Glutamatergic neuron (in vitro differentiated cells): Measurements from ENCODE around the gene S100A6. TPM values are rescaled to one million over a fixed set of nuclear protein-coding genes. Genes with fewer than 3 reads are reported as not detected.

Experiments used
- DNase-seq: peaks from one replicate; pipeline ENCODE4 v3.0.0; 2022
- H3K27ac Mint-ChIP-seq: one replicate; pipeline ENCODE4 v1.8.0; 2020; ENCODE audit warnings: mild to moderate bottlenecking, mixed read lengths, inconsistent platforms; ENCODE audit not compliant: unreplicated experiment
- H3K27me3 Mint-ChIP-seq: one replicate; pipeline ENCODE4 v1.8.0; 2020; ENCODE audit warnings: mild to moderate bottlenecking, moderate library complexity, mixed read lengths, inconsistent platforms; ENCODE audit not compliant: unreplicated experiment
- H3K36me3 Mint-ChIP-seq: one replicate; pipeline ENCODE4 v1.8.0; 2020; ENCODE audit warnings: mild to moderate bottlenecking, mixed read lengths, inconsistent platforms; ENCODE audit not compliant: unreplicated experiment
- H3K4me1 Mint-ChIP-seq: one replicate; pipeline ENCODE4 v1.8.0; 2020; ENCODE audit warnings: mild to moderate bottlenecking, low read depth, mixed read lengths, inconsistent platforms; ENCODE audit not compliant: unreplicated experiment
- H3K4me3 Mint-ChIP-seq: one replicate; pipeline ENCODE4 v1.8.0; 2020; ENCODE audit warnings: mild to moderate bottlenecking, mixed read lengths, inconsistent platforms; ENCODE audit not compliant: unreplicated experiment
- H3K9me3 Mint-ChIP-seq: one replicate; pipeline ENCODE4 v1.8.0; 2020; ENCODE audit warnings: mild to moderate bottlenecking, moderate library complexity, mixed read lengths, inconsistent platforms; ENCODE audit not compliant: unreplicated experiment
- total RNA-seq: library from RNA; stranded (reverse); fragmentation: NEBNext Ultra II Directional; extraction: Animal tissue kit (Norgen Biotek cat#: 25700); gene quantifications from one replicate; pipeline ENCODE4 v1.2.1, GENCODE V29; 2021; ENCODE audit not compliant: unreplicated experiment
- TF ChIP-seq, protein P1 (sequence below): fragments of 200-600 bp; sonication (generic); IDR thresholded peaks from one replicate; pipeline ENCODE4 v1.5.0; 2021; ENCODE audit not compliant: partially characterized antibody, unreplicated experiment

The S100A6 gene
- total RNA-seq, 1 donor from 2014 or later: 41.9 TPM

DNA sequence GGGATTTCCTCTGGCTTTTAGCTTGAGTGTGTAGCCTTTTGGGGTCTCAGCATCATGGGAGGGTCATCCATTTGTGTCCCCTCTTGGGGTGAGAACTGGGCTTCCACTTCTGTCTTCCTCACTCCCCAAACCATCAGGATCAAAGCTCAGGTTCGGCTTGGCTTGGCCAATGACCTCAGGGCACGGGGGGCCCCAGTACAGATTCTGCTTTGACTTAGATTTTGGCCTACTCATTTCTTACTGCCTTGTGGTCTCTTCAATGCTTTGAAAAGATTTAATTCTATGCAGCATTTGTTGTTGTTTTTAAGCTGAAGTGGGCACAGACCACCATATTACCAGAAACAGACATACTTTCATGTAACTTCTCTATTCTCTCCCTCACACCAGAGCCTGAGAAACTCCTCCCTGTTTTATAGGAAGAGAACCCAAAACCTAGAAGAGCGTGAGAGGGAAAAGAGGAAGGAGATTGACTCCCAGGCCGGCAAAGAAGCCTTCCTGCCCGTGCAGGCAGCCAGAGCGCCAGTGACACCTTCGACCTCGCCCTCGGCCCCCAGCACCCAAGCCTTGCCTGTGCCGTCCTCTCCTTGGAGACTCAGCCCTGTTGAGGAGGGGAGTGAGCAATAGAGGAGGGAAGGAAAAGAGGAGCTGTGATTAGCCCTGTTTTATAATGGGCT lies 15.2 kb upstream of the S100A6 start:
- no peak for DNase-seq
- H3K27ac Mint-ChIP-seq: no peak overlapping the region
- H3K36me3 Mint-ChIP-seq: no peaks in the 10 kb centered on the region
- H3K27me3 Mint-ChIP-seq: peaks cover 7% of the 10 kb centered on the region
- H3K9me3 Mint-ChIP-seq: peaks cover 6% of the 10 kb centered on the region
- no peak overlapping the region for H3K4me3 Mint-ChIP-seq
- peaks cover 9% of the 10 kb centered on the region for H3K4me1 Mint-ChIP-seq
- TF ChIP-seq, protein P1, sequence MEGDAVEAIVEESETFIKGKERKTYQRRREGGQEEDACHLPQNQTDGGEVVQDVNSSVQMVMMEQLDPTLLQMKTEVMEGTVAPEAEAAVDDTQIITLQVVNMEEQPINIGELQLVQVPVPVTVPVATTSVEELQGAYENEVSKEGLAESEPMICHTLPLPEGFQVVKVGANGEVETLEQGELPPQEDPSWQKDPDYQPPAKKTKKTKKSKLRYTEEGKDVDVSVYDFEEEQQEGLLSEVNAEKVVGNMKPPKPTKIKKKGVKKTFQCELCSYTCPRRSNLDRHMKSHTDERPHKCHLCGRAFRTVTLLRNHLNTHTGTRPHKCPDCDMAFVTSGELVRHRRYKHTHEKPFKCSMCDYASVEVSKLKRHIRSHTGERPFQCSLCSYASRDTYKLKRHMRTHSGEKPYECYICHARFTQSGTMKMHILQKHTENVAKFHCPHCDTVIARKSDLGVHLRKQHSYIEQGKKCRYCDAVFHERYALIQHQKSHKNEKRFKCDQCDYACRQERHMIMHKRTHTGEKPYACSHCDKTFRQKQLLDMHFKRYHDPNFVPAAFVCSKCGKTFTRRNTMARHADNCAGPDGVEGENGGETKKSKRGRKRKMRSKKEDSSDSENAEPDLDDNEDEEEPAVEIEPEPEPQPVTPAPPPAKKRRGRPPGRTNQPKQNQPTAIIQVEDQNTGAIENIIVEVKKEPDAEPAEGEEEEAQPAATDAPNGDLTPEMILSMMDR: no peak

DNA sequence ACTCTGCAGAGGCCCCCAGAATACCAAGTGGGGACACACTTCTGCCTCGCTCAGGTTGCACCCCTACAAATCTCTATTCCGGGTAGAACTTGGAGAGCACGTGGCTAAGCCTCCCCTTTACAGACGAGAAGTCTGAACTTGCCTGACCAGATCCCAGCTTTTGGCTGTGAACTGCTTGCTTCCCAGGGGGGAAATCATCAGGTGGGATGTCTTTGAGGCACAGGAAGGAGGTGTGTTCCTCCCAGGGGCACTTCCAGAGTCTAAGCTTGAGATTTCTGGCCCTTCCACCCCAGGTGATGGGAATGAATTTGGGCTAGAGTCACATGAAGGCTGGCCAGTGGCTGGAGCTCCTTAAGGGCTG lies 14.6 kb upstream of the S100A6 start:
- TF ChIP-seq, protein P1: no peak
- Mint-ChIP-seq H3K9me3 (peaks cover 6% of the 10 kb centered on the region), H3K27me3 (peaks cover 9% of the 10 kb centered on the region), H3K4me3 (no peak overlapping the region), H3K27ac (no peak overlapping the region), H3K4me1 (peaks cover 11% of the 10 kb centered on the region), H3K36me3 (no peaks in the 10 kb centered on the region)
- no peak for DNase-seq

DNA sequence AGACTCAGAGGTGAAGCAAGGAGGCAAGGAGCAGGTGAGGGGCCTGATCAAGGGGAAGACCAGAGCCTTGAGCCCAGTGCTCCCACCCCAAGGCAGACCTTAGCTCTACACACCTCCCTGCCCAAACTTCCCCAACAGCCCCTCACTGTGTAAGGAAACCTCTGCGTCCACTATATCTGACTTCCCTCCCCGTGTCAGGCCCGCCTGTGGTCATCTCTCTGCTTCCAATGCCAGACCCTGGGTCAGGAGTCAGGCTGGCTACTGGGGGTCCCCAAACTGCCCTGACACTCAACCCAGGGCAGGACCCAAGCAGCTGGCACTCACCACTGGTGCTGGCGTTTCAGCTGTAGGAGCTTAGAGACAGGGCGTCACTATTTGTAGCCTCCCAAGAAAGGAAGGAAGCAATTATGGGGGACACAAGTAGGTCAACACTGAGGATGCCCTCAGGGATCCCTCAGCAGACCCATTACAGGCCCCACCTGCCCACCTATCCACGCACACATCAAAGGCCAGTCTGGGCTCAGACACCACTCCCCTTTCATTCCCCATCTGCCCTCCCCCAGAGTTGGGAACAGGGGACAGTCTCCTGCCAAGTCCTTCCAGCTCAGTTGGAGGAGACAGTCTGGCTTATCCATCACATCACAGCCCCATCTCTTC lies 14.1 kb upstream of the S100A6 start:
- H3K27me3 Mint-ChIP-seq: peaks cover 10% of the 10 kb centered on the region
- DNase-seq: no peak
- H3K4me3 Mint-ChIP-seq: no peak overlapping the region
- TF ChIP-seq, protein P1: no peak
- peaks cover 16% of the 10 kb centered on the region for H3K4me1 Mint-ChIP-seq
- H3K9me3 Mint-ChIP-seq: peaks cover 6% of the 10 kb centered on the region
- H3K27ac Mint-ChIP-seq: no peak overlapping the region
- no peaks in the 10 kb centered on the region for H3K36me3 Mint-ChIP-seq

DNA sequence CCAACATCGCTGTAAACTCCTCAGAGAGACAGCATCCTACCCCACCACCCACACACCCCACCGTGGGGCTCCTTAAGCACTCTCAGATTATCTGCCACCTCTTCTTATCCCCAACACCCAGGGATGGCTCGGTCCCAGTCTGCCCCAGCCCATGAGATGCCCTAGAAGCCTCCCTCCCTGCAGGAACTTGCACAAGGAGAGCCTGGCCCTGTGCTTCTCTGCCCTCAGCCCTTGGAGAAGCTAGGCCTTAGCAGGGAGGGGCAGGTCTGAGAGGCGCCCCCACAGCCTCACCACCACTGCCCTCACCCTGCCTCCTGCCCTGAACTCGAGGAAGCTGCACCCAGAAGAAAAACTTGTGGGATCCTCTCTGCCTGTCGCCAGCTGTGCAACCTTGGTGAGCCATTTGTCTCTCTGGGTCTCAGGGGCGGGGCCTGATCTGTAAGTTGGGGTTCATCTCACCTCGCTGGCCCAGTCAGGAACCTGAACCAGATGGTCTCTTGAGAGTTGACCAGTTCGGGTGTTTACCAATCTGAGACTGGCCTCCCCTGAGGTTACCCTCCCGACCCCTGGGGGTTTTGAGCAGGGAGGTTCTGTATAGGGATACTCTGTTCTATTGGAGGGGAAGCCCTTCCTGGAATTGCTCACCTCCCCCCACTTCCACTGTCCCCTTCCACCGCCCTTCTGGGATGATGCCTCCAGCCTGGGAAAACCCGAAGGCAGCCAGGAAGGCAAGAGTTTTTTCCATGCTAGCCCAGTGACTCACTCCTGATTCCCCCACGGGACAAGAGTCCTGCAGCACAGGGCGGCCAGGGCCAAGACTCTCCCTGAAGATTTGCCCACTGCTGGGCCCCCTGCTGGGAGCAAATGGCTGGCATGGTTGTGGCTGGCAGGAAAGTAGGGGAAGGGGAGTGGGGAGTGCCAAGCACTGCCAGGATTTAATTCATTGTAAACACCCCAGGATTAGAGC lies 13.2 kb upstream of the S100A6 start, which contains the start of gene S100A3:
TSS of gene S100A3 (minus strand) at position 537 of the 967 bp plus-strand sequence. CDS start 773 bp downstream, outside the sequence.
- Mint-ChIP-seq H3K9me3 (peaks cover 6% of the 10 kb centered on the region), H3K4me1 (peaks cover 17% of the 10 kb centered on the region), H3K36me3 (no peaks in the 10 kb centered on the region), H3K27ac (no peak within 1 kb of the TSS), H3K27me3 (peaks cover 10% of the 10 kb centered on the region), H3K4me3 (no peak within 1 kb of the TSS)
- DNase-seq: no peak
- TF ChIP-seq, protein P1: no peak
